ENCODE results near the gene DENND2A.
A peak's percentile ranks its signal among the peaks of the same experiment; 100 is the strongest.
"Not testable (repeated sequence)": the region's sequence is repeated elsewhere in the genome, so short reads cannot be mapped to it uniquely, and the experiment has no call there.

DENND2A gene

GRCh38 chr7:140678081-140678815, 37.6 kb upstream of the DENND2A start:
- no peak overlapping the region for H3K27ac Mint-ChIP-seq
- intact Hi-C loops (cut with micrococcal nuclease): no loop called here
- no peaks in the 10 kb centered on the region for H3K27me3 Mint-ChIP-seq
- peaks cover 65% of the 10 kb centered on the region for H3K36me3 Mint-ChIP-seq (ENCODE audit: low read depth)
- H3K9me3 Mint-ChIP-seq: no peaks in the 10 kb centered on the region
- H3K4me1 Mint-ChIP-seq (ENCODE audit: low read depth): peaks cover 46% of the 10 kb centered on the region
- H3K4me3 Mint-ChIP-seq: no peak overlapping the region

- Mint-ChIP-seq H3K4me1 (ENCODE audit: low read depth) (peaks cover 46% of the 10 kb centered on the region), H3K9me3 (no peaks in the 10 kb centered on the region), H3K27me3 (no peaks in the 10 kb centered on the region), H3K27ac (no peak overlapping the region), H3K4me3 (no peak overlapping the region), H3K36me3 (ENCODE audit: low read depth) (peaks cover 60% of the 10 kb centered on the region)
- intact Hi-C loops (cut with micrococcal nuclease): loop anchor here (2.0 kb wide), 1 partner anchor 19 kb away; the partner anchor contains the start of gene NDUFB2
Observed at GRCh38 chr7:140677496-140677895, 36.9 kb upstream of the DENND2A start.

DNA sequence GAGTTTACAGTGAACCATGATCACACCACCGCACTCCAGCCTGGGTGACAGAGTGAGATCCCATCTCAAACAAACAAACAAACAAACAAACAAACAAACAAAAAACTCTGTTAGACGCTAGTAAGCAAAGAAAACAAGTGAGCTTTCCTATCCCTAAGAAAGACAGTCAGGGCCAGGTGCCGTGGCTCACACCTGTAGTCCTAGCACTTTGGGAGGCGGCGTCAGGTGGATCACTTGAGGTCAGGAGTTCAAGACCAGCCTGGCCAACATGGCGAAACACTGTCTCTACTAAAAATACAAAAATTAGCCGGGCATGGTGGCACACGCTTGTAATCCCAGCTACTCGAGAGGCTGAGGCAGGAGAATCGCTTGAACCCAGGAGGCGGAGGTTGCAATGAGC, 36.3 kb upstream of the DENND2A start:
- intact Hi-C loops (cut with micrococcal nuclease): loop anchor here (2.0 kb wide), 1 partner anchor 20 kb away; the partner anchor contains the start of gene NDUFB2
- not testable (repeated sequence) for H3K9me3 Mint-ChIP-seq, H3K4me3 Mint-ChIP-seq, H3K27me3 Mint-ChIP-seq
- Mint-ChIP-seq H3K4me1 (ENCODE audit: low read depth) (peaks cover 50% of the 10 kb centered on the region), H3K36me3 (ENCODE audit: low read depth) (peaks cover 54% of the 10 kb centered on the region), H3K27ac (peak overlapping the region; percentile 57)

GRCh38 chr7:140676306-140676705, 35.7 kb upstream of the DENND2A start:
- intact Hi-C loops (cut with micrococcal nuclease): loop anchor here (2.0 kb wide), 1 partner anchor 20 kb away; the partner anchor contains the start of gene NDUFB2
- Mint-ChIP-seq H3K9me3 (no peaks in the 10 kb centered on the region), H3K4me3 (no peak overlapping the region), H3K27me3 (no peaks in the 10 kb centered on the region), H3K36me3 (ENCODE audit: low read depth) (peaks cover 48% of the 10 kb centered on the region), H3K27ac (peak overlapping the region; percentile 57), H3K4me1 (ENCODE audit: low read depth) (peaks cover 56% of the 10 kb centered on the region)

DNA sequence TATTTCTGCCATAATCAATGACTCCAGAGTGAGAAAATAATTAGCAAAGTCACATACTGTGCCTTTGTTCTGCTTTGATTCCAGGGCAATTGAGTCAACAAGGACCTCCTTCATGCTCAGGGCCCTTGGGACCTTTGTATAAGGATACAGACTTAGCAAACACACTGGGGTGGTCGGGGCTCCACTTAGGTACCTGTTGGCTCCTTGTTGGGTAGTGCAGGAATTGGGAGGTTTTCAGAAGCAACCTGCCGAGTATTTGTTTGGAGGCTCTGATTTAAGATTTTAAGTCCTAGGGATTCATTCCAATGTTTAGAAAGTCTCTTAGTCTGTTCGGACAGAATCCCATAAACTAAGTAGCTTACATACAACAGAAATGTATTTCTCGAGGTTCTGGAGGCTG, 35.1 kb upstream of the DENND2A start:
- H3K4me3 Mint-ChIP-seq: no peak overlapping the region
- H3K4me1 Mint-ChIP-seq (ENCODE audit: low read depth): peaks cover 56% of the 10 kb centered on the region
- H3K9me3 Mint-ChIP-seq: no peaks in the 10 kb centered on the region
- no peaks in the 10 kb centered on the region for H3K27me3 Mint-ChIP-seq
- intact Hi-C loops (cut with micrococcal nuclease): loop anchor here (2.0 kb wide), 1 partner anchor 21 kb away; the partner anchor contains the start of gene NDUFB2
- peak overlapping the region; percentile 57 for H3K27ac Mint-ChIP-seq
- peaks cover 42% of the 10 kb centered on the region for H3K36me3 Mint-ChIP-seq (ENCODE audit: low read depth)

DNA sequence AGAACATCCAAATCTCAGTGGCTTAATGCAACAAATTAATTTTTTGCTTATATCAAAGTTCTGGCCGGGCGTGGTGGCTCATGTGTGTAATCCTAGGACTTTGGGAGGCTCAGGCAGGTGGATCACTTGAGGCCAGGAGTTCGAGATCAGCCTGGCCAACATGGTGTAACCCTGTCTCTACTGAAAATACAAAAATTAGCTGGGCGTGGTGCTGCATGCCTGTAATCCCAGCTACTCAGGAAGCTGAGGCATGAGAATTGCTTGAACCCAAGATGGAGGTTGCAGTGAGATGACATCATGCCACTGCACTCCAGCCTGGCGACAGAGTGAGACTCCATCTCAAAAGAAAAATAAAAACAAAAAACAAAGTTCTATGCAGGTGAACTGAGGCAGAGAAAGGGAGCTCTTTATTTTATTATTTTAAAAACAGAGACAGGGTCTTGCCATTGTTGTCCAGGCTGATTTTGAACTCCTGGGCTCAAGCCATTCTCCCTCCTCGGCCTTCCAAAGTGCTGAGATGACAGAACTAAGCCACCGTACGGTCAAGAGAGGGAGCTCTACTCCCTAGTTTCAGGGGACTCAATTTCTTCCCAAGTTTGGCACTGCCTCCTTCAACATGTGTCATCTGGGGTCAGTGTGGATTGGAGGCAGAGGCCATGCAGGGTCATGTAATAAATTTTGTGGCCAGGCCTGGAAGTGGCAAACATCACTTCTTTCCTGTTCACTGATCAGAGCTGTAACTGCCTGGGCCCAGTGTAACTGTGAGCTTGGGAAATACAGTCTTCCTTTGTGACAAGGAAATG, 34.5 kb upstream of the DENND2A start:
- intact Hi-C loops (cut with micrococcal nuclease): no loop called here
- no peaks in the 10 kb centered on the region for H3K27me3 Mint-ChIP-seq
- H3K4me3 Mint-ChIP-seq: peak overlapping the region; percentile 48
- no peaks in the 10 kb centered on the region for H3K9me3 Mint-ChIP-seq
- peaks cover 56% of the 10 kb centered on the region for H3K4me1 Mint-ChIP-seq (ENCODE audit: low read depth)
- H3K36me3 Mint-ChIP-seq (ENCODE audit: low read depth): peaks cover 36% of the 10 kb centered on the region
- peak overlapping the region; percentile 57 for H3K27ac Mint-ChIP-seq

DNA sequence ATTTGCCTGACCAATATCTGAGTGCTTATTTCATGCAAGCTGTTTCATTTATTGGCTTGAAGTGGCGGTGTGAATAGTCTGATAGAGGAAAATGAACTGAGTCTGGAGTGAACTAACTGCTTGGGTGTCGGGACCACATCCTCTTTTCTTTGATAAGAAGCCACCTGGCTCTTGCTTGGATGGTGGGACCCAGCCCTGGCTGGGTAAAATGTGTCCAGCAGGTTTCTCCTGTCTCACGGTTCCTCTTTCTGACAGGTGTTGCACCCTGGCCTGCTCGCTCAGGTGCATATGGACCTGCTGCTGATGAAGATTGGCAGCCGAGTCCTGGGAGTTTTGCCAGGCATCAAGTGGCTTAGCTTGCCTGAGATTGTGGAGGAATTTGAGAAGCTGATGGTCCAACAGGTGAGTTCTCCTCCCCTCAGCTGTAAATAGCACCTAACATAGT, 33.8 kb upstream of the DENND2A start:
- Mint-ChIP-seq H3K27me3 (no peaks in the 10 kb centered on the region), H3K4me1 (ENCODE audit: low read depth) (peaks cover 56% of the 10 kb centered on the region), H3K36me3 (ENCODE audit: low read depth) (peaks cover 28% of the 10 kb centered on the region), H3K9me3 (no peaks in the 10 kb centered on the region), H3K4me3 (peak overlapping the region; percentile 92), H3K27ac (peak overlapping the region; percentile 57)
- intact Hi-C loops (cut with micrococcal nuclease): no loop called here

- Mint-ChIP-seq H3K36me3 (ENCODE audit: low read depth) (peaks cover 22% of the 10 kb centered on the region), H3K27me3 (no peaks in the 10 kb centered on the region), H3K4me3 (peak overlapping the region; percentile 92), H3K4me1 (ENCODE audit: low read depth) (peaks cover 56% of the 10 kb centered on the region), H3K9me3 (no peaks in the 10 kb centered on the region), H3K27ac (peak overlapping the region; percentile 87)
- intact Hi-C loops (cut with micrococcal nuclease): loop anchor here (2.0 kb wide), 1 partner anchor 15 kb away; no protein-coding TSS in a partner anchor
Observed at GRCh38 chr7:140673774-140674155, 33.2 kb upstream of the DENND2A start.

DNA sequence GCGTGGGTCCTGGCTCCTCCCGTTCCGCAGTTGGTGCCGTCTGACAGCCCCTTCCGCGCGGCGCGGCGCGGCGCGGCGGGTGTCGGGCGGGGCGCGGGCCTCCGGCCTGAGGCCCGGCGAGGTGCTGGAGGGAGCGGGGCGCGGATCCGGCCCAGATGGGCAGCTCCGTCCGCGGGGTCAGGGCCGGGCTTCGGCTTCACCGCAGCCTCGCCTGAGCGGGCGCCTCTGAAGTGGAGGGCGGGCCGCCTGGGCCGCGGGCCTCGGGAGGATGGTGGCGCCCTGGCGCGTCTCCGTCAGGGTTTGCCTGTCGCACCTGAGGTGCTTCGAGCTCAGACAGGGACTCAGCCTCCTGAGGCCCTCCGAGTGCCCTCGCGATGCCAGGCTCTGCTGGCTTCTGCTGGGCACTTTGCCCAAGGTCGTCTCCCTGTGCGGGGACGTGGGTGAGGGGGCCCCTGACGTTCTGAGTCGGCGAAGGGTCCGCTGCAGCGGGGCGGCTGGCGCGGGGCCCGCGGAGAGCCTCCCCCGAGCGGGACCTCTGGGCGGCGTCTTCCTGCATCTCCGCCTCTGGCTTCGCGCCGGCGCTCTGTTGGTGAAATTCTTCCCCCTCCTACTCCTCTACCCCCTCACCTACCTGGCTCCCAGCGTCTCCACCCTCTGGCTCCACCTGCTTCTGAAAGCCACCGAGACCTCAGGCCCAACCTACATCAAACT, 32.6 kb upstream of the DENND2A start:
- Mint-ChIP-seq H3K9me3 (no peaks in the 10 kb centered on the region), H3K4me3 (peak overlapping the region; percentile 92), H3K27ac (peak overlapping the region; percentile 87), H3K36me3 (ENCODE audit: low read depth) (peaks cover 17% of the 10 kb centered on the region), H3K27me3 (no peaks in the 10 kb centered on the region), H3K4me1 (ENCODE audit: low read depth) (peaks cover 56% of the 10 kb centered on the region)
- intact Hi-C loops (cut with micrococcal nuclease): loop anchor here (2.0 kb wide), 1 partner anchor 14 kb away; no protein-coding TSS in a partner anchor

- intact Hi-C loops (cut with micrococcal nuclease): loop anchor here (2.0 kb wide), 1 partner anchor 14 kb away; no protein-coding TSS in a partner anchor
- H3K9me3 Mint-ChIP-seq: no peaks in the 10 kb centered on the region
- H3K36me3 Mint-ChIP-seq (ENCODE audit: low read depth): peaks cover 10% of the 10 kb centered on the region
- peak within 1 kb of the TSS; percentile 92 for H3K4me3 Mint-ChIP-seq
- peaks cover 49% of the 10 kb centered on the region for H3K4me1 Mint-ChIP-seq (ENCODE audit: low read depth)
- H3K27me3 Mint-ChIP-seq: no peaks in the 10 kb centered on the region
- peak within 1 kb of the TSS; percentile 87 for H3K27ac Mint-ChIP-seq
Observed at GRCh38 chr7:140672382-140673062, 31.9 kb upstream of the DENND2A start, which contains the start of gene ADCK2. Gene ADCK2, plus strand, starts transcription at chr7:140672945. Its CDS starts 386 bp downstream, at chr7:140673331.

- peak overlapping the region; percentile 59 for H3K4me3 Mint-ChIP-seq
- peaks cover 8% of the 10 kb centered on the region for H3K36me3 Mint-ChIP-seq (ENCODE audit: low read depth)
- intact Hi-C loops (cut with micrococcal nuclease): loop anchor here (2.0 kb wide), 1 partner anchor 13 kb away; no protein-coding TSS in a partner anchor
- no peaks in the 10 kb centered on the region for H3K27me3 Mint-ChIP-seq
- peak overlapping the region; percentile 87 for H3K27ac Mint-ChIP-seq
- no peaks in the 10 kb centered on the region for H3K9me3 Mint-ChIP-seq
- H3K4me1 Mint-ChIP-seq (ENCODE audit: low read depth): peaks cover 47% of the 10 kb centered on the region
Observed at GRCh38 chr7:140671966-140672365, 31.4 kb upstream of the DENND2A start.

- intact Hi-C loops (cut with micrococcal nuclease): no loop called here
- Mint-ChIP-seq H3K4me3 (no peak overlapping the region), H3K9me3 (no peaks in the 10 kb centered on the region)
Observed at GRCh38 chr7:140670343-140670935, 29.8 kb upstream of the DENND2A start.

DNA sequence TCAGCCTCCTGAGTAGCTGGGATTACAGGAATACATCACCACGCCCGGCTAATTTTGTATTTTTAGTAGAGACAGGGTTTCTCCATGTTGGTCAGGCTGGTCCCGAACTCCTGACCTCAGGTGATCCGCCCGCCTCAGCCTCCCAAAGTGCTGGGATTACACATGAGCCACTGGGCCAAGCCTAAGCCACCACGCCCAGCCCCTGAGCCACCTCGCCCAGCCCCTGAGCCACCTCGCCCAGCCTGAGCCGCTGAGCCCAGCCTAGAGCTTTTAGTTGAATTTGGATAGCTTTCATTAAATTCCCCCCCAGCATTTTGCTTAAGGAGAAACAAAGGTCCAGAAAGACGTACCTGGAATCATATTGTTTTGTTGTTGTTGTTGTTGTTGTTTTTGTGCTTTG, 29.2 kb upstream of the DENND2A start:
- intact Hi-C loops (cut with micrococcal nuclease); H3K4me3 Mint-ChIP-seq; H3K9me3 Mint-ChIP-seq; H3K27ac Mint-ChIP-seq; H3K36me3 Mint-ChIP-seq (ENCODE audit: low read depth); H3K27me3 Mint-ChIP-seq: not testable (repeated sequence)
- peaks cover 26% of the 10 kb centered on the region for H3K4me1 Mint-ChIP-seq (ENCODE audit: low read depth)

More at GRCh38 chr7:140670343-140670935, 29.8 kb upstream of the DENND2A start:
- peaks cover 32% of the 10 kb centered on the region for H3K4me1 Mint-ChIP-seq (ENCODE audit: low read depth)
- H3K27me3 Mint-ChIP-seq: no peaks in the 10 kb centered on the region
- no peak overlapping the region for H3K27ac Mint-ChIP-seq
- H3K36me3 Mint-ChIP-seq (ENCODE audit: low read depth): no peaks in the 10 kb centered on the region
